ENCODE measurements around the gene ZFP36. TPM values are rescaled to one million over a fixed set of nuclear protein-coding genes. Genes with fewer than 3 reads are reported as not detected.

ZFP36 gene
- total RNA-seq, 2 donors from 2014 or later: 96.5 to 170 TPM

DNA sequence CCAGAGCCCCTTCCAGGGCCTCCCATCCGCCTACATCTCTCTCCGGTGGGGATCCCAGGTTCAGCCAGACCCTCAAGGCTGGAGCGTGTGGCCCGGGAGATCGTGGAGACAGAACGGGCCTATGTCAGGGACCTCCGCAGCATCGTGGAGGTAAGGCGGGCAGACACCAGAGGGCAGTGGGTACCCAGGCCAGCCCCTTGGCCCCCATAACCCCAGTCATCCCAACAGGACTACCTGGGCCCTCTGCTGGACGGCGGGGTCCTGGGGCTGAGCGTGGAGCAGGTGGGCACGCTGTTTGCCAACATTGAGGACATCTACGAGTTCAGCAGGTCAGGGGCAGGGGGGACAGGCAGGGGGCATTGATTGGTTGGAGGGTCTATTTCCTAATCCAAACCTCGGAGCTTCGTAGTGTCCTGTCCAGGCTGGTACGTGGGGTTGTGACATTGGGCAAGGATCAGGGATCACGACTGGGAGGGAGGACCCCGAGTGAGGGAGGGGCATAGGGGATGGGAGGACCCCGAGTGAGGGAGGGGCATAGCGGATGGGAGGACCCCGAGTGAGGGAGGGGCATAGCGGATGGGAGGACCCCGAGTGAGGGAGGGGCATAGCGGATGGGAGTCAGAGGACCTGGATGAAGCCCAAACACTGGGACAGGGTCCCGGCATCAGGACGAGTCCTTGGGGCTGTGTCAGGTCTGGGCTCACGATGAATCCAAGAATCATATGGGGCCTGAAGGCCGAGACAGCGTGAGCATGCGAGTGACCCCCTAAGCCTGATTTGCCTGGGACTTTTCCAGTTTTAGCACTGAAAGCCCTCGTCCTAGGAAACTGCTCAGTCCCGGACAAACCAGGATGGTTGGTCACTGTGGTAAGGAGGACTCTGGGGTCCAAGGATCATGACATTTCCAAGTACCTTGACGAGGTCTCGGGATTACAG lies 8.7 kb downstream of the ZFP36 start:
- intact Hi-C loops (cut with DNase I): no loop called here
- TF ChIP-seq CTCF (IDR thresholded peaks at IDR 0.05) (no peak), POLR2A (IDR thresholded peaks at IDR 0.05) (no peak), POLR2AphosphoS5 (IDR thresholded peaks at IDR 0.05) (no peak)
- WGBS: 57% methylated on average over 35 of the region's 35 CpGs
- H3K4me3 ChIP-seq: no peak overlapping the region
- H3K4me1 ChIP-seq (replicated peaks): no peaks in the 10 kb centered on the region
- H3K9me3 ChIP-seq: no peaks in the 10 kb centered on the region
- no peak for DNase-seq (ENCODE audit: low spot score)
- peak overlapping the region in 1 of 2 donors; percentile 100 for H3K27ac ChIP-seq
- no peaks in the 10 kb centered on the region for H3K36me3 ChIP-seq
- no peaks in the 10 kb centered on the region for H3K27me3 ChIP-seq (replicated peaks; ENCODE audit: insufficient read depth)

DNA sequence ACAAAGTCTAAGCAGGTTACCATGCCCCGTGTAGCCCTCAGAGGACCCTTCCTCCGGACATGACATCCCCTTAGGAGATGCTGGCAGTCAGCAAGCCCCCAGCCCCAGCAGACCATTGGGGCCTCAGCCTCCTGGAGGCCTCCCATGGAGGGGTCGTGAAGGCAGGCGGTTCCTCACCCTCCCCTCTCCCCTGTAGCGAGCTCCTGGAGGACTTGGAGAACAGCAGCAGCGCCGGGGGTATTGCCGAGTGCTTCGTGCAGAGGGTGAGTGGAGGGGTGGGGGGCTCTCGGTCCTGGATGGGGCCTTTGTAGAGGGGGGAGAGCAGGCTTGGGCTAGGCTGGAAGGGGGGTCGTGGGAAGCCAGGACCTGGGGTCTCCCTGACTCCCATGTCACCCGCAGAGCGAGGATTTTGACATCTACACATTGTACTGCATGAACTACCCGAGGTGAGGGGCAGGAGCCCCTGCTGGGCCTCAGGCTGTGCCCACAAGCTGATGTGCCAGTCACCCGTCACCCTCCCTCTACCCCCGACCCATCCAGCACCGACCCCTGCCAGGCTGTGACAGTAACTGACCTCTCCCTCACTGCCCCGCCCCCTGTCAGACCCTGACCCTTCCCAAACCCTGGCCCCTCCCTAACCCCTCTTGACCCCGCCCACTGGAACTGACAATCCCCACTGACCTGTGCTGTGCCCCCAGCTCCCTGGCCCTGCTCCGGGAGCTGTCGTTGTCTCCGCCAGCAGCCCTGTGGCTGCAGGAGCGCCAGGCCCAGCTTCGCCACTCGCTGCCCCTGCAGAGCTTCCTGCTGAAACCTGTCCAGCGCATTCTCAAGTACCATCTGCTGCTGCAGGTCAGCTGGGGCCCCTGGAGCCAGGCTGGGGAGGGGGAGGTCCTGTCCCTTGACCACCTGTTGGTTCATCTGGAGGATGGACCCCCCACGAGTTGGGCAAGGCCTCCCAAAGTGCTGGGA lies 9.8 kb downstream of the ZFP36 start:
- H3K27me3 ChIP-seq (replicated peaks; ENCODE audit: insufficient read depth): no peaks in the 10 kb centered on the region
- H3K4me1 ChIP-seq (replicated peaks): no peaks in the 10 kb centered on the region
- H3K27ac ChIP-seq: no peak overlapping the region
- no peak for DNase-seq (ENCODE audit: low spot score)
- intact Hi-C loops (cut with DNase I): no loop called here
- H3K9me3 ChIP-seq: no peaks in the 10 kb centered on the region
- H3K4me3 ChIP-seq: no peak overlapping the region
- H3K36me3 ChIP-seq: no peaks in the 10 kb centered on the region
- TF ChIP-seq POLR2AphosphoS5 (IDR thresholded peaks at IDR 0.05) (no peak), POLR2A (IDR thresholded peaks at IDR 0.05) (no peak), CTCF (IDR thresholded peaks at IDR 0.05) (no peak)
- WGBS: 71% methylated on average over 18 of the region's 27 CpGs

DNA sequence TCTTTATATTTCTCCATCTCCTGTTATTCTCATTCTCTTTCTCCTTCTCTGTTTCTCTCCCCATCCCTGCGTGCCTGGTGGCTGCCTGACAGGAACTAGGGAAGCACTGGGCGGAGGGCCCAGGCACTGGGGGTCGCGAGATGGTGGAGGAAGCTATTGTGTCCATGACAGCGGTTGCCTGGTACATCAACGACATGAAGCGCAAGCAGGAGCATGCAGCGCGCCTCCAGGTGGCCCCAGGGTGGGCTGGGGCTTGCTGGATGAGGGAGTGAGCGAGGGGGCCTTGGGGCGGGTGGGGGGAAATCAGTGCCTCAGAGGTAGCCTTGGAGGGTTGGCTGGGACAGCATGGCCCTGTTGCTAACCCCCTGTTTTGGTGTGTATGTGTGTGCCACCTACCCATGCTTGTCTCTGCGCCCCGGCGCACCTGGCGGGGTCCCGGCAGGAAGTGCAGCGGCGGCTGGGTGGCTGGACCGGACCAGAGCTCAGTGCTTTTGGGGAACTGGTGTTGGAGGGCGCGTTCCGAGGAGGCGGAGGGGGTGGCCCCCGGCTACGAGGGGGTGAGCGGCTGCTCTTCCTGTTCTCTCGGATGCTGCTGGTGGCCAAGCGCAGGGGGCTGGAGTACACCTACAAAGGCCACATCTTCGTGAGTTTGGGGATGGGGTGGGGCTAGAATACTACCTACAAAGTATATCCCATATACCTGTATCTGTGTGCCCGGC lies 11.0 kb downstream of the ZFP36 start:
- H3K27me3 ChIP-seq (replicated peaks; ENCODE audit: insufficient read depth): no peaks in the 10 kb centered on the region
- TF ChIP-seq POLR2AphosphoS5 (IDR thresholded peaks at IDR 0.05) (no peak), POLR2A (IDR thresholded peaks at IDR 0.05) (no peak), CTCF (IDR thresholded peaks at IDR 0.05) (no peak)
- intact Hi-C loops (cut with DNase I): no loop called here
- H3K9me3 ChIP-seq: no peaks in the 10 kb centered on the region
- DNase-seq (ENCODE audit: low spot score): no peak
- H3K4me3 ChIP-seq: no peak overlapping the region
- no peak overlapping the region for H3K27ac ChIP-seq
- no peaks in the 10 kb centered on the region for H3K4me1 ChIP-seq (replicated peaks)
- 86% methylated on average over 29 of the region's 30 CpGs for WGBS
- H3K36me3 ChIP-seq: no peaks in the 10 kb centered on the region

- intact Hi-C loops (cut with DNase I): no loop called here
- no peaks in the 10 kb centered on the region for H3K27me3 ChIP-seq (replicated peaks; ENCODE audit: insufficient read depth)
- H3K9me3 ChIP-seq: no peaks in the 10 kb centered on the region
- H3K27ac ChIP-seq: no peak overlapping the region
- no peak overlapping the region for H3K4me3 ChIP-seq
- TF ChIP-seq CTCF (IDR thresholded peaks at IDR 0.05): no peak
- TF ChIP-seq POLR2A (IDR thresholded peaks at IDR 0.05): no peak
- no peak for TF ChIP-seq POLR2AphosphoS5 (IDR thresholded peaks at IDR 0.05)
- no peak for DNase-seq (ENCODE audit: low spot score)
- H3K4me1 ChIP-seq (replicated peaks): no peaks in the 10 kb centered on the region
- WGBS: 92% methylated on average over 9 of the region's 9 CpGs
- no peaks in the 10 kb centered on the region for H3K36me3 ChIP-seq
Measured at GRCh38 chr19:39419003-39419402, 12.4 kb downstream of the ZFP36 start.

All from prostate gland (tissue), 2 donors.